Keratinocyte (primary cell): Measurements from ENCODE around the gene LHFPL3.

ENCODE experiments used
- CTCF ChIP-seq, 3 experiments: IDR thresholded peaks in 1 of 3; conservative IDR thresholded peaks in 1 of 3; optimal IDR thresholded peaks in 1 of 3; 2 replicates in 2 of 3; 3 replicates in 1 of 3; pipeline versions ENCODE3 to v1.5.1; 2011; ENCODE audit warnings: low read length in 3 of 3, mild to moderate bottlenecking in 3 of 3, moderate library complexity in 2 of 3, control low read depth in 1 of 3, inconsistent platforms in 1 of 3; ENCODE audit not compliant: insufficient read depth in 2 of 3; ENCODE audit errors: extremely low read depth in 1 of 3
- EZH2 ChIP-seq: IDR thresholded peaks from one replicate; pipeline ENCODE4 v1.6.1; 2012; ENCODE audit warnings: inconsistent platforms, mild to moderate bottlenecking, low read length, moderate library complexity

GRCh38 chr7:104914421-104914820 is 586.0 kb downstream of the LHFPL3 start:
- TF ChIP-seq EZH2 = no peak
- TF ChIP-seq CTCF (optimal IDR thresholded peaks at IDR 0.05 in 1 of 3, IDR thresholded peaks at IDR 0.05 in 1 of 3, conservative IDR thresholded peaks at IDR 0.05 in 1 of 3; ENCODE audit: extremely low read depth in 1 of 3, insufficient read depth in 2 of 3, low read length in 3 of 3) = no peak
